Heart right ventricle (tissue), 16 donors: ENCODE data around the gene PHOSPHO1. TPM values are rescaled to one million over a fixed set of nuclear protein-coding genes. Genes with fewer than 3 reads are reported as not detected.

ENCODE experiments used
- ATAC-seq, 8 donors: fragments of 200-7000 bp; cut with Tn5 transposase; one replicate each; pipeline ENCODE4 v1.9.1; 2020; ENCODE audit warnings: mild to moderate bottlenecking in 8 of 8, moderate library complexity in 8 of 8, moderate number of reproducible peaks in 1 of 8
- DNase-seq, 2 donors: peaks; one replicate each; pipeline ENCODE4 v3.0.0-alpha.2; 2020
- H3K27ac ChIP-seq, 10 donors: fragments of 200-600 bp; sonication (generic) in 2 of 10; one replicate each; pipeline versions ENCODE4 v1.5.0 to v1.8.0; 2020 to 2022; ENCODE audit warnings: mild to moderate bottlenecking in 3 of 10
- H3K27me3 ChIP-seq, 7 donors: fragments of 200-600 bp; one replicate each; pipeline ENCODE4 v1.8.0; 2021 to 2022; ENCODE audit warnings: mild to moderate bottlenecking in 2 of 7
- H3K36me3 ChIP-seq, 9 donors: fragments of 200-600 bp; sonication (generic) in 1 of 9; one replicate each; pipeline versions ENCODE4 v1.5.0 to v1.8.0; 2020 to 2022; ENCODE audit warnings: mild to moderate bottlenecking in 2 of 9
- H3K4me1 ChIP-seq, 9 donors: fragments of 200-600 bp; sonication (generic) in 1 of 9; one replicate each; pipeline versions ENCODE4 v1.5.0 to v1.8.0; 2020 to 2022; ENCODE audit warnings: mild to moderate bottlenecking in 4 of 9
- H3K4me3 ChIP-seq, 10 donors: fragments of 200-600 bp; sonication (generic) in 2 of 10; one replicate each; pipeline versions ENCODE4 v1.5.0 to v1.8.0; 2020 to 2022; ENCODE audit warnings: mild to moderate bottlenecking in 7 of 10, moderate library complexity in 2 of 10
- H3K9me3 ChIP-seq, 11 donors: fragments of 200-600 bp in 10 of 11; sonication (generic) in 2 of 11; one replicate each; pipeline versions ENCODE4 v1.5.0 to v1.8.0; 2013 to 2022; ENCODE audit warnings: mild to moderate bottlenecking in 2 of 11, control low read depth in 1 of 11, moderate library complexity in 1 of 11
- WGBS, 2 donors: extraction: QIAGEN DNeasy Blood & Tissue Kit; methylation state at CpG; one replicate each; pipeline ENCODE4 v1.1.7; 2013; ENCODE audit warnings: inconsistent platforms in 1 of 2; 5-methylcytosine and 5-hydroxymethylcytosine counted together
- intact Hi-C, 10 donors: fragments of 100-400 bp; cut with DNase I; formaldehyde crosslinking; loops; one replicate each; pipeline versions ENCODE4 v1.11.1 to v1.14.2; 2022
- polyA plus RNA-seq, 2 donors: library from polyadenylated mRNA; stranded (reverse); fragments of 200-250 nt; gene quantifications; one replicate each; pipeline ENCODE4 v1.2.3, GENCODE V29; 2013
- total RNA-seq, 10 donors: library from RNA; stranded (reverse); fragmentation: NEBNext Ultra II Directional in 3 of 10; extraction: Animal tissue kit (Norgen Biotek cat#: 25700) in 3 of 10; gene quantifications; one replicate each; pipeline versions ENCODE4 v1.2.1 to v1.2.4, GENCODE V29; 2021 to 2023
- TF ChIP-seq, protein P1 (sequence below), 9 donors: fragments of 200-600 bp; sonication (generic) in 2 of 9; IDR thresholded peaks; one replicate each; pipeline versions ENCODE4 v1.5.0 to v1.8.0; 2021 to 2022; ENCODE audit warnings: antibody characterized with exemption in 9 of 9, mild to moderate bottlenecking in 5 of 9, moderate library complexity in 1 of 9
- donor health status: Arrhythmogenic right ventricular cardiomyopathy.
- donor health status: ischemic (EF 13 %, LVEDD 7.1; RV severe dilation, severe dysfunction).
- donor health status: healthy with polysubstance abuse.
- donor health status: DM: no; HTN: yes; CAD: no.
- donor health status: DM: no; HTN: no; CAD: no.
- donor health status: ischemic (EF 25% LVEDD 6.9; RV normal size, moderate dysfunction).
- donor health status: ischemic (EF 25% LVEDD 5.7; RV mildly dilated, moderate dysfunction).
- donor health status: healthy.
- donor health status: DM: yes; HTN: yes; CAD: no.
- donor health status: Ischemic cardiomyopathy.
- donor health status: ischemic (EF 35%, LVEDD 5.7; RV mildly dilated, moderate dysfunction).
- donor health status: nonischemic (EF 11% LVEDD 7.7; RV severe dilation, severe dysfunction).
- donor health status: DM: yes; HTN: yes; CAD: no.
- donor health status: PGD.
- donor health status: ischemic (EF 29% LVEDD 5.4; RV normal size, mild dysfunction).
- donor health status: nonischemic (EF 23%, LVEDD 6.1; RV moderate dilation, normal function).

The PHOSPHO1 gene
- total and polyA plus RNA-seq, 12 donors: 0.14 to 1.9 (median 0.52) TPM

DNA sequence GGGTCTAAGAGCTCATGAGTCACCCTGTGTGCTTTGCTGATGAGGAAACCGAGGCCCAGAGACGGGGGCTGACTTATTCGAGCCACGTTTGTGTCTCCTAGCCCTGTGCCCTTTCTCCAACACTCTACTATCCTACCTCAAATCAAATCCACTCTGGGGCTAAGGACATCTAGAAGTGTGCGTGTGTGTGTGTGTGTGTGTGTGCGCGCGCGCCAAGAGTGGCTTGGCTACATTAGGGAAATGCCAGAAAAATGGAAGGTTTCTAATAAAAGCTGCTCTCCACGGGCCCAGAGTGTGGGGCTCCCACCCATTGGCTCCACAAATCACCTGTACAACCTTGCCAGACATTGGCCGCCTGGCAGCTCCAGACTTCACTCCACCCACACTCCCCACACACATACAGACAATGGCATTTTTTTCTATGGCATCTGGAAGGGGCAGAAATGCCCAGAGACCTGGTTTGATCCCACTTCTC, 30.3 kb upstream of the PHOSPHO1 start:
- H3K36me3 ChIP-seq: no peaks in the 10 kb centered on the region
- H3K4me3 ChIP-seq: peak overlapping the region; percentile 39 to 69 (median 60)
- H3K27me3 ChIP-seq: no peaks in the 10 kb centered on the region
- peak overlapping the region; percentile 75 to 96 (median 90) for H3K27ac ChIP-seq
- no peaks in the 10 kb centered on the region for H3K9me3 ChIP-seq
- DNase-seq (peak; percentile 12 to 36), ATAC-seq (peak in 4 of 8 donors; percentile 3 to 49 (median 13))
- TF ChIP-seq, protein P1, sequence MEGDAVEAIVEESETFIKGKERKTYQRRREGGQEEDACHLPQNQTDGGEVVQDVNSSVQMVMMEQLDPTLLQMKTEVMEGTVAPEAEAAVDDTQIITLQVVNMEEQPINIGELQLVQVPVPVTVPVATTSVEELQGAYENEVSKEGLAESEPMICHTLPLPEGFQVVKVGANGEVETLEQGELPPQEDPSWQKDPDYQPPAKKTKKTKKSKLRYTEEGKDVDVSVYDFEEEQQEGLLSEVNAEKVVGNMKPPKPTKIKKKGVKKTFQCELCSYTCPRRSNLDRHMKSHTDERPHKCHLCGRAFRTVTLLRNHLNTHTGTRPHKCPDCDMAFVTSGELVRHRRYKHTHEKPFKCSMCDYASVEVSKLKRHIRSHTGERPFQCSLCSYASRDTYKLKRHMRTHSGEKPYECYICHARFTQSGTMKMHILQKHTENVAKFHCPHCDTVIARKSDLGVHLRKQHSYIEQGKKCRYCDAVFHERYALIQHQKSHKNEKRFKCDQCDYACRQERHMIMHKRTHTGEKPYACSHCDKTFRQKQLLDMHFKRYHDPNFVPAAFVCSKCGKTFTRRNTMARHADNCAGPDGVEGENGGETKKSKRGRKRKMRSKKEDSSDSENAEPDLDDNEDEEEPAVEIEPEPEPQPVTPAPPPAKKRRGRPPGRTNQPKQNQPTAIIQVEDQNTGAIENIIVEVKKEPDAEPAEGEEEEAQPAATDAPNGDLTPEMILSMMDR (IDR thresholded peaks at IDR 0.05): no peak
- intact Hi-C loops: no loop called here
- WGBS, 2 donors: 52 to 60% methylated on average over 11 of the region's 11 CpGs
- peaks cover 0 to 25% (median 12%) of the 10 kb centered on the region in 9 donors for H3K4me1 ChIP-seq

DNA sequence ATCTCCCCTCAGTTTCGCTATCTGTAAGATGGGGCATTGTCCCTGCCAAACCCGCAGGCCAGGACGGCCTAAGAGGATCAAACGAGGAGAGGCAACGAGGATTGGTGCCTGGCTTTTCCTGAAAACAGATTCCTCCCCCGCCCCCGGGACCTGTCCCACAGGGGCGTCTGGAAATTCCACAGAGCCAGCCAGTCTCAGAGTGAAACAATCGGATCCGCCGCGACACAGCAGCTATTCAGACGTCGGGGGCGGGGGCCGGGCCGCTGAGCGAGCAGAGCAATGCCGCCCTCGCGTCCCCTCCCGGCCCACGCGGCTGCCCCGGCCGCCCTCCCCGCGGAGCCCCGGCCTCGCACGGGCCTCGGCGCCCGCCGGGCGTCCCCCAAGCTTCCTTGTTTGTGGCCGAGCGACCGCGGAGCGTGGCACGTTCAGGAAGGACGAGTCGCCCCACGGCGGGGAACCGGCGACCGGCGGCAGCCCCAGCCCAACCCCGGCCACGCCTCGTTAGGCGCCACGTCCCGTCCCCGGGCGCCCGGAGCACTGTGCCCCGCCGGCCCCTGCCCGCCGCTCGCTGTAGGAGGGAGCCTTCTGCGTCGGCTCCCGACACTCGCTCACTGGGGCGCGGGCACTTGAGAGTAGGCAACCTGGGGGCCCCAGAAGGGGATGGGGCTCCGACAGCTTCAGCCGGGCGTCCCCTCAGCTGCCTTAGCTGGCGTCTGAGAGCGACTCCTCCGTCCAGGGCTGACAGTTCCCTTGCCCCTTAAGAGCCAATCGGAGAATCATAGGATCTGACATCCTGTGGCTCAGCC, 29.6 kb upstream of the PHOSPHO1 start:
- H3K27ac ChIP-seq: peak overlapping the region; percentile 75 to 96 (median 90)
- TF ChIP-seq, protein P1 (IDR thresholded peaks at IDR 0.05): no peak
- no peaks in the 10 kb centered on the region for H3K9me3 ChIP-seq
- DNase-seq (peak; percentile 66 to 82), ATAC-seq (peak; percentile 77 to 93 (median 86))
- H3K36me3 ChIP-seq: no peaks in the 10 kb centered on the region
- no peaks in the 10 kb centered on the region for H3K27me3 ChIP-seq
- peak overlapping the region; percentile 39 to 69 (median 60) for H3K4me3 ChIP-seq
- intact Hi-C loops: no loop called here
- WGBS, 2 donors: 1 to 2% methylated on average over 77 of the region's 77 CpGs
- H3K4me1 ChIP-seq: peaks cover 0 to 25% (median 12%) of the 10 kb centered on the region in 9 donors

DNA sequence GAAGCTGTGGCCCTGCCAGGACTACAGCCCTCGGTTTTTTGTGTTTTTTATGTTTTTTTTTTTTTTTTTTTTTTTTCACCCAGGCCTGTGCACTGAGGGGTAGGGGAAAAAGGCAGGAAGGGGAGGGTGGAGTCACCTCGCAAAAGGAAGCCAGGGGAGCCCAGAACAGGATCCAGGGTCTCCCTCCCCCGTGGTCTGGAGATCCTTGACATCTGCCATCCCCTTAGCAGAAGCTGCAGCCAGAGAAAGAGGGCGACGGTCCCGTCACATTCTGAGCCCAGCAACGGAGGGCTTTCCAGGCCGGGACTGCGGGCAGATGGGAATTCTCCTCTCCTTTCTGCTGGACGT, 29.1 kb upstream of the PHOSPHO1 start:
- DNase-seq (peak; percentile 30 to 46), ATAC-seq (peak; percentile 19 to 81 (median 72))
- H3K4me3 ChIP-seq: peak overlapping the region; percentile 39 to 69 (median 60)
- H3K36me3 ChIP-seq: no peaks in the 10 kb centered on the region
- H3K27me3 ChIP-seq: no peaks in the 10 kb centered on the region
- TF ChIP-seq, protein P1 (IDR thresholded peaks at IDR 0.05): no peak
- peaks cover 0 to 25% (median 12%) of the 10 kb centered on the region in 9 donors for H3K4me1 ChIP-seq
- H3K27ac ChIP-seq: peak overlapping the region; percentile 75 to 96 (median 90)
- WGBS, 2 donors: 14 to 20% methylated on average over 9 to 10 of the region's 10 CpGs
- intact Hi-C loops: no loop called here
- H3K9me3 ChIP-seq: no peaks in the 10 kb centered on the region

DNA sequence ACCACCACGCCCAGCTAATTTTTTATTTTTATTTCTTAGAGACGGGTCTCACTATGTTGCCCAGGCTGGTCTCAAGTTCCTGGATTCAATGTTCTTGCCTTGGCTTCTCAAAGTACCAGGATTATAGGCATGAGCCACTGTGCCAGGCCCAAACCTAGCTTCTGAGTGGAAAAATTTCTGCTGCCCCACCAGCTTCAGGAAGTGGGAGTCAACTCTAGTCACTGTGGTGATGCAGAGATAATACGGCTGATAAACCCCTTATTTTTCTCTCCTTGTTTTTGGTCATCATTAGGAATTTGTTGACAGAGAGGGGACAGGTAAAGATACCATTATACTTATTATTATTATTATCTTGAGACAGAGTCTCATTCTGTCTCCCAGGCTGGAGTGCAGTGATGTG, 27.8 kb upstream of the PHOSPHO1 start:
- TF ChIP-seq, protein P1 (IDR thresholded peaks at IDR 0.05): no peak
- H3K27ac ChIP-seq: no peak overlapping the region
- H3K9me3 ChIP-seq: no peaks in the 10 kb centered on the region
- intact Hi-C loops: no loop called here
- DNase-seq (no peak), ATAC-seq (no peak)
- H3K4me3 ChIP-seq: no peak overlapping the region
- H3K4me1 ChIP-seq: peaks cover 0 to 25% (median 12%) of the 10 kb centered on the region in 9 donors
- no peaks in the 10 kb centered on the region for H3K36me3 ChIP-seq
- 86 to 90% methylated on average over 3 of the region's 3 CpGs for WGBS, 2 donors
- H3K27me3 ChIP-seq: no peaks in the 10 kb centered on the region
